HepG2 (cell line): ENCODE results near the gene PLOD3. TPM values are rescaled to one million over a fixed set of nuclear protein-coding genes. Genes with fewer than 3 reads are reported as not detected.
A peak's percentile ranks its signal among the peaks of the same experiment; 100 is the strongest.

Source experiments
- ATAC-seq: fragments of 200-7000 bp; cut with Tn5 transposase; 3 replicates; pipeline ENCODE4 v1.9.1; 2020; ENCODE audit warnings: mild to moderate bottlenecking, moderate library complexity
- BruUV-seq: library from RNA; stranded (reverse); fragments of 400-500 nt; replicated peaks from 2 replicates; lab custom pipeline; 2021; lab: Mats Ljungman, UMichigan
- CTCF ChIA-PET: fragments of 300-600 bp; formaldehyde crosslinking; extraction: SDS; loops from one replicate; lab custom pipeline; 2021; ENCODE audit warnings: low total read pairs, inconsistent platforms, low intra/inter-chr PET ratio; lab: Yijun Ruan, JAX
- POLR2A ChIA-PET: fragments of 350-600 bp; sonication (Branson Sonifier 250); formaldehyde crosslinking; loops from one replicate; lab custom pipeline; 2020; ENCODE audit warnings: antibody characterized with exemption, inconsistent platforms; lab: Yijun Ruan, JAX
- DNase-seq: peaks from one replicate; pipeline ENCODE4 v3.0.0-alpha.2; 2015; ENCODE audit warnings: low spot score
- FAIRE-seq: peaks from 3 replicates; lab custom pipeline; 2011; peaks lifted over from hg19 to GRCh38; lab: Jason Lieb, UNC
- H2AFZ ChIP-seq: one replicate; pipeline ENCODE4 v1.6.1; 2011; ENCODE audit warnings: low read length, inconsistent platforms
- H3K27ac ChIP-seq: fragments of 300-600 bp; 3 replicates; pipeline ENCODE4 v1.8.0; 2011; ENCODE audit warnings: mixed run types, mild to moderate bottlenecking, mixed read lengths, low read length, inconsistent platforms; ENCODE audit not compliant: insufficient read depth; ENCODE audit errors: extremely low read length
- H3K27me3 ChIP-seq, 2 experiments: fragments of 200-600 bp in 1 of 2; 2 replicates in 1 of 2; 3 replicates in 1 of 2; pipeline versions ENCODE4 v1.6.0 to v1.8.0; 2011; ENCODE audit warnings: low read length in 2 of 2, mild to moderate bottlenecking in 2 of 2, moderate library complexity in 2 of 2, inconsistent platforms in 1 of 2; ENCODE audit not compliant: insufficient read depth in 2 of 2, control insufficient read depth in 1 of 2
- H3K36me3 ChIP-seq, 2 experiments: fragments of 200-600 bp in 1 of 2; replicated peaks in 1 of 2; 2 replicates in 1 of 2; 3 replicates in 1 of 2; pipeline versions ENCODE4 v1.5.1 to v1.8.0; 2011; ENCODE audit warnings: low read length in 2 of 2, inconsistent platforms in 1 of 2; ENCODE audit not compliant: insufficient read depth in 2 of 2, control insufficient read depth in 1 of 2
- H3K4me1 ChIP-seq: 2 replicates; pipeline ENCODE4 v1.5.1; 2012; ENCODE audit warnings: low read length, inconsistent platforms; ENCODE audit not compliant: insufficient read depth
- H3K4me2 ChIP-seq: 2 replicates; pipeline ENCODE4 v1.6.0; 2011; ENCODE audit warnings: low read depth, low read length, inconsistent platforms
- H3K4me3 ChIP-seq, 3 experiments: fragments of 200-600 bp in 1 of 3; sonication (generic), shearing (Covaris generic) in 1 of 3; replicated peaks in 1 of 3; 2 replicates each; pipeline ENCODE4 v1.5.1; 2011 to 2016; ENCODE audit warnings: low read length in 3 of 3, inconsistent platforms in 2 of 3, low read depth in 2 of 3, mild to moderate bottlenecking in 2 of 3, control low read depth in 1 of 3, mixed read lengths in 1 of 3; ENCODE audit not compliant: insufficient read depth in 1 of 3
- H3K79me2 ChIP-seq: one replicate; pipeline ENCODE4 v1.6.1; 2011; ENCODE audit warnings: low read length, inconsistent platforms; ENCODE audit not compliant: insufficient read depth
- H3K9ac ChIP-seq: 2 replicates; pipeline ENCODE4 v1.6.0; 2011; ENCODE audit warnings: mild to moderate bottlenecking, low read depth, low read length, inconsistent platforms; ENCODE audit not compliant: insufficient read depth
- H3K9me3 ChIP-seq: 2 replicates; pipeline ENCODE4 v1.5.1; 2012; ENCODE audit warnings: mild to moderate bottlenecking, low read length
- H4K20me1 ChIP-seq: 2 replicates; pipeline ENCODE4 v1.6.0; 2011; ENCODE audit warnings: inconsistent platforms, mild to moderate bottlenecking, low read length, moderate library complexity; ENCODE audit not compliant: insufficient read depth
- ARID2 ChIP-seq: sonication (generic); formaldehyde crosslinking; IDR thresholded peaks from 2 replicates; pipeline ENCODE4 v1.8.1; 2022; ENCODE audit warnings: mild to moderate bottlenecking, missing genetic modification reagents, borderline replicate concordance
- DR1 ChIP-seq: sonication (generic); formaldehyde crosslinking; IDR thresholded peaks from 2 replicates; pipeline ENCODE4 v1.8.0; 2021; ENCODE audit warnings: mild to moderate bottlenecking, missing genetic modification reagents, inconsistent platforms
- GLI4 ChIP-seq: sonication (generic); formaldehyde crosslinking; IDR thresholded peaks from 2 replicates; pipeline ENCODE4 v1.5.1; 2020; ENCODE audit warnings: missing genetic modification reagents, mild to moderate bottlenecking, moderate library complexity, borderline replicate concordance
- JDP2 ChIP-seq: sonication (generic); formaldehyde crosslinking; IDR thresholded peaks from 2 replicates; pipeline ENCODE4 v1.8.1; 2022; ENCODE audit warnings: missing genetic modification reagents, borderline replicate concordance
- POLR2G ChIP-seq: fragments of 200-400 bp; formaldehyde crosslinking; IDR thresholded peaks from 2 replicates; pipeline ENCODE4 v1.6.1; 2018; ENCODE audit warnings: mild to moderate bottlenecking, low read depth, low read length, moderate library complexity
- TOE1 ChIP-seq: sonication (generic); formaldehyde crosslinking; IDR thresholded peaks from 2 replicates; pipeline ENCODE4 v1.4.0; 2020; ENCODE audit warnings: mild to moderate bottlenecking, missing genetic modification reagents
- ZNF12 ChIP-seq: sonication (generic); formaldehyde crosslinking; IDR thresholded peaks from 2 replicates; pipeline ENCODE4 v1.5.0; 2020; ENCODE audit warnings: missing genetic modification reagents
- WGBS: methylation state at CpG from one replicate; pipeline ENCODE4 v1.1.6; 2017; ENCODE audit warnings: low lambda C conversion rate; 5-methylcytosine and 5-hydroxymethylcytosine counted together
- in situ Hi-C: cut with HindIII; loops from 2 replicates; pipeline ENCODE4 v1.10.0; 2017; ENCODE audit warnings: low pct_unique_long_range_greater_than_20kb; ENCODE audit not compliant: extremely low pct_ligation_motif_present
- intact Hi-C: fragments of 100-400 bp; cut with micrococcal nuclease; formaldehyde crosslinking; loops from one replicate; pipeline ENCODE4 v1.10.0; 2022; ENCODE audit not compliant: unreplicated experiment
- polyA plus RNA-seq, 8 experiments: library from polyadenylated mRNA; depleted of rRNA in 3 of 8; stranded (reverse) in 7 of 8; unstranded in 1 of 8; fragments of >200 nt; fragmentation: Illumina TruSeq in 4 of 8; extraction: Trizol in 4 of 8; gene quantifications; 2 replicates each; pipeline versions ENCODE4 v1.2.1 to v1.2.3, GENCODE V29; 2011 to 2016; ENCODE audit warnings: low read depth in 4 of 8, missing spikeins in 1 of 8, mixed read lengths in 1 of 8; ENCODE audit not compliant: insufficient read depth in 1 of 8
- total RNA-seq, 5 experiments: library from RNA; depleted of rRNA; stranded (reverse); fragments of >200 nt; fragmentation: Illumina TruSeq; extraction: Trizol; gene quantifications; 2 replicates each; pipeline ENCODE4 v1.2.3, GENCODE V29; 2016; ENCODE audit warnings: low read depth in 1 of 5
- TF ChIP-seq, protein P1 (sequence below): sonication (generic); formaldehyde crosslinking; IDR thresholded peaks from 2 replicates; pipeline ENCODE4 v1.8.1; 2023; ENCODE audit warnings: missing genetic modification reagents, inconsistent platforms, borderline replicate concordance
- TF ChIP-seq, protein P2 (sequence below): sonication (generic); formaldehyde crosslinking; IDR thresholded peaks from 2 replicates; pipeline ENCODE4 v1.5.0; 2020; ENCODE audit warnings: missing genetic modification reagents, mild to moderate bottlenecking, borderline replicate concordance
- TF ChIP-seq, protein P3 (sequence below), 2 experiments: IDR thresholded peaks; 2 replicates each; pipeline ENCODE4 v1.6.1; 2011 to 2012; ENCODE audit warnings: low read length in 2 of 2, borderline replicate concordance in 1 of 2, low read depth in 1 of 2, mild to moderate bottlenecking in 1 of 2, moderate library complexity in 1 of 2
- TF ChIP-seq, protein P4 (sequence below): sonication (generic); formaldehyde crosslinking; IDR thresholded peaks from 2 replicates; pipeline ENCODE4 v1.4.0; 2020; ENCODE audit warnings: missing genetic modification reagents, borderline replicate concordance

The PLOD3 gene
- total and polyA plus RNA-seq, 2 of the 13 experiments (the other 11 are each of a cell fraction or from before 2014, with no cell fraction given) = 65.8 to 67.4 TPM

DNA sequence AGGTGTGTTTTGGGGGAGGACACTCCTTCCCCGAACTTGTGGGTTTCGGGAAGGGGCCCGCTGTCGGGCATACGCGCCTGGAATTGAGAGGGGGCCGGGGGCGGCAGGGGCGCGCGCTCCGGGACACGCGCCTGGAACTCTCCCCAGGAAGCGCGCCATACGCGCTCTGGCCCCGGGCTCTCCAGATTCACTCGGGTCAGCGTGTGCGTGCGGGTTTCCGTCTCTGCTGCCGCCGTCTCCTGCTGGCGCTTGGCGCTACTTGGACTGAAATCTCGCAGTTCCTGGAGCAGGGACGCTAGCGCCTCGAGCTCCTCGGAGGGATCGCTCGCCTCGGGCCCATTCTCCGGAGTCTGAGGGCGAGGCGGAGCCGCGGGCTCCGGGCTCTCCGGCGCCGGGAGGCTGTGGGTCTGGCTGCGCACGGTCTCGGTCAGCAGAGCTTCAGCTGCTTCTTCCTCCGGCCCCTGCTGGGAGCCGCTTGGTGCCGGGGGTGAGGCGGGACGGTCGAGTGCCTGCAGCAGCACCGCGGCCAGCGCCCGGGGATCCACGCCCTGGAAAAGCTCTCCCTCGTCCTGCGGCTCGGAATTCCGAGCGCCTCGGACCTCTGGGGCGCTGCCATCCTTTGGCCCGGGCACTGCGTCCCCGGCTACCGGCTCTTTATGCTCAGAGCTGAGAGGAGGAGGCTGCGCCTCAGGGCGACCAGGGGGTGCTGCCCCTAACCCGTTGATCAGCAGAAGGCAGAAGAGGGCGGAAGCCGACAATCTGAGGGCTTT is 53.1 kb downstream of the PLOD3 start:
- H3K4me1 ChIP-seq = peaks cover 40% of the 10 kb centered on the region
- H3K27ac ChIP-seq = no peak overlapping the region
- DNase-seq = no peak
- no peak for TF ChIP-seq JDP2 (CRISPR knock-in tag)
- no peak for TF ChIP-seq DR1 (CRISPR knock-in tag)
- no peak for TF ChIP-seq ARID2
- no peak for TF ChIP-seq TOE1 (CRISPR knock-in tag)
- no peak for TF ChIP-seq ZNF12 (CRISPR knock-in tag)
- no peak for TF ChIP-seq POLR2G
- TF ChIP-seq, protein P1, sequence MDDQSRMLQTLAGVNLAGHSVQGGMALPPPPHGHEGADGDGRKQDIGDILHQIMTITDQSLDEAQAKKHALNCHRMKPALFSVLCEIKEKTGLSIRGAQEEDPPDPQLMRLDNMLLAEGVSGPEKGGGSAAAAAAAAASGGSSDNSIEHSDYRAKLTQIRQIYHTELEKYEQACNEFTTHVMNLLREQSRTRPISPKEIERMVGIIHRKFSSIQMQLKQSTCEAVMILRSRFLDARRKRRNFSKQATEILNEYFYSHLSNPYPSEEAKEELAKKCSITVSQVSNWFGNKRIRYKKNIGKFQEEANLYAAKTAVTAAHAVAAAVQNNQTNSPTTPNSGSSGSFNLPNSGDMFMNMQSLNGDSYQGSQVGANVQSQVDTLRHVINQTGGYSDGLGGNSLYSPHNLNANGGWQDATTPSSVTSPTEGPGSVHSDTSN (CRISPR knock-in tag) = no peak
- TF ChIP-seq, protein P2, sequence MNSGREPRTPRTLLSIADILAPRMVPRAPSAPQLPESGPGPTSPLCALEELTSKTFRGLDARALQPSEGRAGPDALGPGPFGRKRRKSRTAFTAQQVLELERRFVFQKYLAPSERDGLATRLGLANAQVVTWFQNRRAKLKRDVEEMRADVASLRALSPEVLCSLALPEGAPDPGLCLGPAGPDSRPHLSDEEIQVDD = no peak
- TF ChIP-seq, protein P3, sequence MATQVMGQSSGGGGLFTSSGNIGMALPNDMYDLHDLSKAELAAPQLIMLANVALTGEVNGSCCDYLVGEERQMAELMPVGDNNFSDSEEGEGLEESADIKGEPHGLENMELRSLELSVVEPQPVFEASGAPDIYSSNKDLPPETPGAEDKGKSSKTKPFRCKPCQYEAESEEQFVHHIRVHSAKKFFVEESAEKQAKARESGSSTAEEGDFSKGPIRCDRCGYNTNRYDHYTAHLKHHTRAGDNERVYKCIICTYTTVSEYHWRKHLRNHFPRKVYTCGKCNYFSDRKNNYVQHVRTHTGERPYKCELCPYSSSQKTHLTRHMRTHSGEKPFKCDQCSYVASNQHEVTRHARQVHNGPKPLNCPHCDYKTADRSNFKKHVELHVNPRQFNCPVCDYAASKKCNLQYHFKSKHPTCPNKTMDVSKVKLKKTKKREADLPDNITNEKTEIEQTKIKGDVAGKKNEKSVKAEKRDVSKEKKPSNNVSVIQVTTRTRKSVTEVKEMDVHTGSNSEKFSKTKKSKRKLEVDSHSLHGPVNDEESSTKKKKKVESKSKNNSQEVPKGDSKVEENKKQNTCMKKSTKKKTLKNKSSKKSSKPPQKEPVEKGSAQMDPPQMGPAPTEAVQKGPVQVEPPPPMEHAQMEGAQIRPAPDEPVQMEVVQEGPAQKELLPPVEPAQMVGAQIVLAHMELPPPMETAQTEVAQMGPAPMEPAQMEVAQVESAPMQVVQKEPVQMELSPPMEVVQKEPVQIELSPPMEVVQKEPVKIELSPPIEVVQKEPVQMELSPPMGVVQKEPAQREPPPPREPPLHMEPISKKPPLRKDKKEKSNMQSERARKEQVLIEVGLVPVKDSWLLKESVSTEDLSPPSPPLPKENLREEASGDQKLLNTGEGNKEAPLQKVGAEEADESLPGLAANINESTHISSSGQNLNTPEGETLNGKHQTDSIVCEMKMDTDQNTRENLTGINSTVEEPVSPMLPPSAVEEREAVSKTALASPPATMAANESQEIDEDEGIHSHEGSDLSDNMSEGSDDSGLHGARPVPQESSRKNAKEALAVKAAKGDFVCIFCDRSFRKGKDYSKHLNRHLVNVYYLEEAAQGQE (IDR thresholded peaks at IDR 0.05; ENCODE audit: borderline replicate concordance in 1 of 2, low read depth in 1 of 2, low read length in 2 of 2) = peak; percentile 91 to 94
- TF ChIP-seq, protein P4, sequence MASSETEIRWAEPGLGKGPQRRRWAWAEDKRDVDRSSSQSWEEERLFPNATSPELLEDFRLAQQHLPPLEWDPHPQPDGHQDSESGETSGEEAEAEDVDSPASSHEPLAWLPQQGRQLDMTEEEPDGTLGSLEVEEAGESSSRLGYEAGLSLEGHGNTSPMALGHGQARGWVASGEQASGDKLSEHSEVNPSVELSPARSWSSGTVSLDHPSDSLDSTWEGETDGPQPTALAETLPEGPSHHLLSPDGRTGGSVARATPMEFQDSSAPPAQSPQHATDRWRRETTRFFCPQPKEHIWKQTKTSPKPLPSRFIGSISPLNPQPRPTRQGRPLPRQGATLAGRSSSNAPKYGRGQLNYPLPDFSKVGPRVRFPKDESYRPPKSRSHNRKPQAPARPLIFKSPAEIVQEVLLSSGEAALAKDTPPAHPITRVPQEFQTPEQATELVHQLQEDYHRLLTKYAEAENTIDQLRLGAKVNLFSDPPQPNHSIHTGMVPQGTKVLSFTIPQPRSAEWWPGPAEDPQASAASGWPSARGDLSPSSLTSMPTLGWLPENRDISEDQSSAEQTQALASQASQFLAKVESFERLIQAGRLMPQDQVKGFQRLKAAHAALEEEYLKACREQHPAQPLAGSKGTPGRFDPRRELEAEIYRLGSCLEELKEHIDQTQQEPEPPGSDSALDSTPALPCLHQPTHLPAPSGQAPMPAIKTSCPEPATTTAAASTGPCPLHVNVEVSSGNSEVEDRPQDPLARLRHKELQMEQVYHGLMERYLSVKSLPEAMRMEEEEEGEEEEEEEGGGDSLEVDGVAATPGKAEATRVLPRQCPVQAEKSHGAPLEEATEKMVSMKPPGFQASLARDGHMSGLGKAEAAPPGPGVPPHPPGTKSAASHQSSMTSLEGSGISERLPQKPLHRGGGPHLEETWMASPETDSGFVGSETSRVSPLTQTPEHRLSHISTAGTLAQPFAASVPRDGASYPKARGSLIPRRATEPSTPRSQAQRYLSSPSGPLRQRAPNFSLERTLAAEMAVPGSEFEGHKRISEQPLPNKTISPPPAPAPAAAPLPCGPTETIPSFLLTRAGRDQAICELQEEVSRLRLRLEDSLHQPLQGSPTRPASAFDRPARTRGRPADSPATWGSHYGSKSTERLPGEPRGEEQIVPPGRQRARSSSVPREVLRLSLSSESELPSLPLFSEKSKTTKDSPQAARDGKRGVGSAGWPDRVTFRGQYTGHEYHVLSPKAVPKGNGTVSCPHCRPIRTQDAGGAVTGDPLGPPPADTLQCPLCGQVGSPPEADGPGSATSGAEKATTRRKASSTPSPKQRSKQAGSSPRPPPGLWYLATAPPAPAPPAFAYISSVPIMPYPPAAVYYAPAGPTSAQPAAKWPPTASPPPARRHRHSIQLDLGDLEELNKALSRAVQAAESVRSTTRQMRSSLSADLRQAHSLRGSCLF (CRISPR knock-in tag) = no peak
- TF ChIP-seq GLI4 = no peak

More for the DNA sequence above, 53.1 kb downstream of the PLOD3 start:
- ChIA-PET CTCF (no interaction called here), POLR2A (no interaction called here)
- H2AFZ ChIP-seq = no peak overlapping the region
- 37% methylated on average over 28 of the region's 75 CpGs for WGBS
- in situ Hi-C loops (no loop called here), intact Hi-C loops (no loop called here)
- no peaks in the 10 kb centered on the region; a peak in 1 of 5 replicates for H3K36me3 ChIP-seq
- H3K4me3 ChIP-seq = peak overlapping the region in 1 of 3 experiments; percentile 64; a peak in 1 of 6 replicates
- H3K9ac ChIP-seq = no peak overlapping the region
- FAIRE-seq (no peak), ATAC-seq (peak; percentile 65)
- no peaks in the 10 kb centered on the region for H3K79me2 ChIP-seq
- peaks cover 0 to 40% of the 10 kb centered on the region in 2 experiments; a peak in 4 of 5 replicates for H3K27me3 ChIP-seq
- peaks cover 9% of the 10 kb centered on the region; the same call in 1 of the 2 replicates for H4K20me1 ChIP-seq
- H3K4me2 ChIP-seq = peak overlapping the region; percentile 69
- no TSS peak for BruUV-seq
- H3K9me3 ChIP-seq = no peaks in the 10 kb centered on the region
